ENCODE results near the gene PNN. TPM values are rescaled to one million over a fixed set of nuclear protein-coding genes. Genes with fewer than 3 reads are reported as not detected.

PNN gene
- polyA plus RNA-seq, 1 experiment: 19.7 TPM

GRCh38 chr14:39168591-39168990 lies 6.5 kb upstream of the PNN start:
- H3K27ac ChIP-seq (ENCODE audit: low read depth, low read length): no peak overlapping the region
- DNase-seq (ENCODE audit: low read depth, low spot score): no peak
- H3K9me3 ChIP-seq (ENCODE audit: control insufficient read depth, insufficient read depth, low read length): no peaks in the 10 kb centered on the region; the same call in 1 of the 2 replicates
- ChIA-PET CTCF (no interaction called here), POLR2A (no interaction called here)
- H3K27me3 ChIP-seq (ENCODE audit: control insufficient read depth, insufficient read depth, low read length): no peaks in the 10 kb centered on the region
- TF ChIP-seq CTCF (IDR thresholded peaks at IDR 0.05; ENCODE audit: low read depth, low read length): no peak
- peak overlapping the region; percentile 95 for H3K4me3 ChIP-seq (ENCODE audit: low read depth, low read length)

GRCh38 chr14:39169541-39169900 lies 5.5 kb upstream of the PNN start:
- peak overlapping the region; percentile 98 for H3K27ac ChIP-seq (ENCODE audit: low read depth, low read length)
- no peak for TF ChIP-seq CTCF (IDR thresholded peaks at IDR 0.05; ENCODE audit: low read depth, low read length)
- POLR2A ChIA-PET: interaction anchor here (0.5 to 1.7 kb wide), 14 partner anchors 11 to 199 kb away, joined by 3 to 28 read pairs (median 4); partner anchors contain the start of genes GEMIN2 and SEC23A
- no peaks in the 10 kb centered on the region for H3K27me3 ChIP-seq (ENCODE audit: control insufficient read depth, insufficient read depth, low read length)
- no peaks in the 10 kb centered on the region; the same call in 1 of the 2 replicates for H3K9me3 ChIP-seq (ENCODE audit: control insufficient read depth, insufficient read depth, low read length)
- CTCF ChIA-PET: interaction anchor here (0.7 to 1.0 kb wide), 3 partner anchors 62 to 256 kb away, joined by 3 read pairs; no protein-coding TSS in a partner anchor
- H3K4me3 ChIP-seq (ENCODE audit: low read depth, low read length): peak overlapping the region; percentile 95
- DNase-seq (ENCODE audit: low read depth, low spot score): no peak

- Histone ChIP-seq H3K27me3 (ENCODE audit: control insufficient read depth, insufficient read depth, low read length) (no peaks in the 10 kb centered on the region), H3K9me3 (ENCODE audit: control insufficient read depth, insufficient read depth, low read length) (no peaks in the 10 kb centered on the region; the same call in 1 of the 2 replicates), H3K27ac (ENCODE audit: low read depth, low read length) (no peak overlapping the region), H3K4me3 (ENCODE audit: low read depth, low read length) (no peak overlapping the region)
- DNase-seq (ENCODE audit: low read depth, low spot score): no peak
- CTCF ChIA-PET: no interaction called here
- TF ChIP-seq CTCF (IDR thresholded peaks at IDR 0.05; ENCODE audit: low read depth, low read length): no peak
- POLR2A ChIA-PET: no interaction called here
Measured at GRCh38 chr14:39173198-39173597, 1.9 kb upstream of the PNN start.

- no peak for DNase-seq (ENCODE audit: low read depth, low spot score)
- CTCF ChIA-PET: no interaction called here
Measured at GRCh38 chr14:39175445-39176262, 600 bp downstream of the PNN start.

More at GRCh38 chr14:39175445-39176262, 600 bp downstream of the PNN start:
- Histone ChIP-seq H3K27me3 (ENCODE audit: control insufficient read depth, insufficient read depth, low read length) (no peaks in the 10 kb centered on the region), H3K4me3 (ENCODE audit: low read depth, low read length) (peak overlapping the region; percentile 91), H3K9me3 (ENCODE audit: control insufficient read depth, insufficient read depth, low read length) (no peaks in the 10 kb centered on the region), H3K27ac (ENCODE audit: low read depth, low read length) (peak overlapping the region; percentile 81)
- POLR2A ChIA-PET: interaction anchor here (0.6 to 1.4 kb wide), 8 partner anchors 9 to 256 kb away, joined by 3 to 12 read pairs (median 3); partner anchors contain the start of genes FBXO33 and SEC23A
- no peak for TF ChIP-seq CTCF (IDR thresholded peaks at IDR 0.05; ENCODE audit: low read depth, low read length)

Measured in AG04450 (cell line).